NCI-H1417 (cell line): ENCODE results near the gene SNRK.

Source experiments
- DNase-seq, 3 experiments: peaks; one replicate each; lab custom pipeline; 2025; lab: John Stamatoyannopoulos, UW

The SNRK gene, protein sequence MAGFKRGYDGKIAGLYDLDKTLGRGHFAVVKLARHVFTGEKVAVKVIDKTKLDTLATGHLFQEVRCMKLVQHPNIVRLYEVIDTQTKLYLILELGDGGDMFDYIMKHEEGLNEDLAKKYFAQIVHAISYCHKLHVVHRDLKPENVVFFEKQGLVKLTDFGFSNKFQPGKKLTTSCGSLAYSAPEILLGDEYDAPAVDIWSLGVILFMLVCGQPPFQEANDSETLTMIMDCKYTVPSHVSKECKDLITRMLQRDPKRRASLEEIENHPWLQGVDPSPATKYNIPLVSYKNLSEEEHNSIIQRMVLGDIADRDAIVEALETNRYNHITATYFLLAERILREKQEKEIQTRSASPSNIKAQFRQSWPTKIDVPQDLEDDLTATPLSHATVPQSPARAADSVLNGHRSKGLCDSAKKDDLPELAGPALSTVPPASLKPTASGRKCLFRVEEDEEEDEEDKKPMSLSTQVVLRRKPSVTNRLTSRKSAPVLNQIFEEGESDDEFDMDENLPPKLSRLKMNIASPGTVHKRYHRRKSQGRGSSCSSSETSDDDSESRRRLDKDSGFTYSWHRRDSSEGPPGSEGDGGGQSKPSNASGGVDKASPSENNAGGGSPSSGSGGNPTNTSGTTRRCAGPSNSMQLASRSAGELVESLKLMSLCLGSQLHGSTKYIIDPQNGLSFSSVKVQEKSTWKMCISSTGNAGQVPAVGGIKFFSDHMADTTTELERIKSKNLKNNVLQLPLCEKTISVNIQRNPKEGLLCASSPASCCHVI

DNA sequence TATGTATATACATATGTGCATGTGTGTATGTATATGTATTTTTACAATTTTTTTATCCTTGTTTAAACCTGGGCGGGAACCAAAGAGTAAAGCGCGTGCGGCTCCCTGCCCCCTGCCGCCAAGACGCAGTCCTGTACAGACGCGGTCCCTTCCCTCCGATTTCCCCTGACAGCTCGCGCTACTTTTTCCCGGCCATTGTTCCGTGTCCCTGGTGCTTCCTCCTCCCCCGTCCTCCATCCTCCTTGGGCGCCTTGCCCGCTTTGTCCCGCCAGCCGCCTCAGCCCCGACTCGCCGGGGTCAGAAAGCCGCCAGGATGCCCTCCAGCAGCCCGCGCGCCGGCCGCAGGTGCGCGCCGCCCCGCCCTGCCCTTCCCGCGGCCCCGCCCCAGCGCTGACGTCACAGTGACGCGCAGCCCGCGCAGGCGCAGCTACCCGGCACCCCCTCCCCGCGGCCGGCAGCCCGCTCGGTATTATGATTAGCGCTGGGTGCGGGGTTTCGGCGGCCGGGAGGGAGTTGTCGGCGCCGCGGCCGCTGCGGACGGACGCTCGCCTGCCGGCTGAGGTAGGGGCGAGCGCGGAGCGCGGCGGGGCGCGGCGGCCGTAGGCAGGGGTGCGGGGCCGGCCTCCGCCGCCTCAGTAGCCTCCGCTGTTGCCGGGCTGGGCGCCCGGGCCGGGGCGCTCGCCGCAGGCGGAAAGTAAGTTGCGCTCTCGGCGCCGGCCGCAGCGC lies at the start of gene SNRK:
TSS of gene SNRK (plus strand) at position 426 of the 726 bp plus-strand sequence. CDS start 16,664 bp downstream, outside the sequence.
- DNase-seq, result peak; percentile 74 to 82 (median 79)

DNA sequence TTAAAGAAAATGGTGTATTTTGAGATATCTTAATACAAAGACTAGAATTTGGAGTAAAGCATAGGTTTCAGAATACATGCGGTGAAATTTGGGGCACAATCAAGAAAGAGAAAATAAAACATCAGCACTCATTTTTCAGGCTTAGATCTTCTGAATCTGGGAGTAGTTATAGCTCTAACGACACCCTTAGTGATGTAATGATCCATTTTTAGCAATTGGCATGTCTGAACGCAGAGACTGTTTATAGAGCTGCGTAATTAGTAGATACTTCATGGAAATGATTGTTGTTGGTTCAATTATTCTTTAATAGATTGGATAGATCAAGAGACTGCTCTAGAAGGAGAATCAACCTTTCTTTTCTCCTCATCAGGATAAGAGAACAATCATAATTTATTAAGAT lies 47.5 kb upstream of the SNRK start:
- peak in 1 of 3 experiments; percentile 4 for DNase-seq

DNA sequence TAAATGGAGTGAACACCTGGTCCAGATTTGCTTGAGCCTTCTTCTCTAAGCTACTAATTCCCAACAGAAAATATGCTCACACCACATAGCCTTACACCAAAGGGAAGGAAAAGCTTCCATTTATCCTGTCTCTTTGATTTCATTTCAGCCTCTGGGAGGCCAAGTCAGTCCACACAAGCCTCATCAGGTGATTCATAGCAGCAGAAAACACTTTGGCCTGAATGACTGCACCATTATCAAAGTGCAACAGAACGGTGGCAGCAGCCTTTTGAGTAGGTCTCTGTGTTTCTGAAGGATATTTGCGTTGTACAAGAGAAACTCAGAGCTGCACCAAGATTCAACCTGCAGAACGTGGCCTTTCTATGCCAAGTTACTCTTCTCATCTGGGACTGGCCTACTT lies 46.6 kb upstream of the SNRK start:
- DNase-seq, result no peak

DNA sequence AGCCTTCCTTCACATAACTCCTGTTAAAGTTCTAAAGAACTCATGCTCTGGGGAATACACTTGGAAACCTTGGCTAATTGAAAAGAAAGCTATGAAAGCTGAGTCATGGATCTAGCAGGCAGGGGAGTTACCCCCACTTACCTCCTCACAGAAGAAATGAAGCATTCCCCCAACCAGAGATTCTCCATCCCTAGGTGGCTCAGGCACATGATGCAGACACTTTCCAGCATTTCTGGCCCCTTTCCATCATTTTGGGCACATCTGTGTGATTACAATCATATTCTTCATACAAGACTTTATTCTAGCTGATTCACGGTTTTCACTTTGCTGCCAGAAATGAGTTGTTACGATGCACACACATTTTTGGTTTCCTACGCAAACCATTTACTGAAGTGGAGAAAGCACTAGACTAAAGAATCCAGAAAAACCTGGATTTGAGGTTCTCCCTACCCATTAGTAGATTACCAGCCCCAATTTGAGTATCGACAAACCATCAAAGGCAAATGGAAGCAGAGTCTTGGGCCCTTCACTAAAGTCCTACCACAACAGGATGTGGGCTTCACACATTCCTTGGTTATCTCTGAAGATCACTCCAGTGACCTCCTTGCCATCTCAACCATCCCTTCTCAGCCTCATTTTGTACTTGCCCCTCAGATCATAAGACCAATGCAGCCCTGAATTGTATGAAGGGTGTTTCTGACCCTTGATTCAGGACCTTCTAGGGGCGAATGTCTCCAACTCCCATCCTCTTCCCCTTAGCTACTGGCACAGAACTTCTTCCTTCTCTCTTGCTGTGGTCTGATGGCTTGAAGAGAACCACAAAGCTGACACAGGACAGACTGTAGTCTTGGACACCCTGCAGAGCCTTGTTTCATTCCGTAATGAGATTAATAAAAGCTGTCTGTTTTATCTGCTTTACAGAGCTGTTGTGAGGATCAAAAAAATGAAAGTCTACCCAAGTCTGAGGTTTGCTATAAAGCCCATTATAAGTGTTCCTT lies 42.5 kb upstream of the SNRK start:
- no peak for DNase-seq

DNA sequence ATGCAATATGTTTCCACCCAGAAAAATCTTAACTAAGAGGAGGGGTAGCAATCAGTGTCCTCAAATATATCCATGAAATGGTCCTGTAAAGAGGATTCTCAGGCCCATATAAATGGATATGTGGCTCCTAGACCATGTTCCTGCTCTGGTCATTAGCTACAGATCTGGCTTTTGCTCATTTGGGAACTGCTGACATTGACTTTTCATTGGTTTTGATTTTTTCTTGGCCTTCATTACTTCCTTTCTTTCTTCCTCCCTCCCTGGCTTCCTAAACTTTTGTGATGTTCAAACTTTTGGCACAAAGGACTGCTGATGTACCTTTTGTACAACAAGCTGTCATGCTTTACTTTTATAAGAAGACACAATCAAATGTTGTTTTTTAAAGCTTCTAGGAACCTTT lies 41.6 kb upstream of the SNRK start:
- no peak for DNase-seq

DNA sequence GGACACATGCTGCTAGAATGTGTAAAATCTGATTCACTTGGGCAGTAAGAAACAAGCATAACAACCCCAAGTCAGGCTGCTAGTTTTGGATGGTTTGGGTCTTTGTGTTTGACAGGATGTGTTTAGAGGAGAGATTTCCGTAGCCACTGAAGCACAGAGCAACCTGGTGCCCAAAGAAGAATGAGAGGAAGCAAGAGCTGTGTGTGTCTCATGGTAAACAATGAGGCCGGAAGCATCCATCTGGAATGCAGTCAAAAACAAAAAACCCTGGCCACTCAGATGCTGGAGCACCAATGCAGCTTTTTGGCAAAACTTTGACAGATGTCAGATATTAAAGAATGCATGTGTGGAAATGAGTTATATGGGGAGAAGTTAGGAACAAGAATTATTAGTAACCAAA lies 39.4 kb upstream of the SNRK start:
- no peak for DNase-seq

DNA sequence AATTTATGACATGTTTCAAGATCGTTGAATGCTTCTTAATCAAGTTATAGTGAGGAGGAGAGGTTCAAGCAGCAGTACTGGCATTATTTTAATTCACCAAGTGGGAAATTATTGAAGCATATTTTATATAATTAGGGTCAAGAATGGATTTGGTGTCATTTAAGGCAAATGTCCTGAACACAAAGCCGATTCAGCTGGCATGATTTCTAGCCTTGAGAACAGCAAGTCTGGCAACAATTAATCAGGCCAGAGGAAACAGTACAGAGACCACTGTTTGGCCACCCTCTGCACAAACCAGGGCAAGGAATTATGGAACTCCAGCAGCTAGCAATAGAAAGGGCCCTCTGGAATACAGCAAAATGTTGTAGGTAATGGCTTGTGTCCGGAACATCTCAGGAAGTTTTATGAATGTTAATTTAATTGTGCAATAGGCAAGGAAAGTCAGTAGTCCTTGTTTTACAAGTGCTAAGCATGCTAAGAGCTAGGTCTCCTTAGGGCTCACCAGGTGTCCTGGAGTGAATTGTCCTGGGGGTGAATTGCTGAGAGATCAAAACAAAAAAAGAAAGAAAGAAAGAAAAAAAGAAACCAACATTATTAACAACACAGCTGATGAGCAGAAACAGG lies 38.7 kb upstream of the SNRK start:
- no peak for DNase-seq

DNA sequence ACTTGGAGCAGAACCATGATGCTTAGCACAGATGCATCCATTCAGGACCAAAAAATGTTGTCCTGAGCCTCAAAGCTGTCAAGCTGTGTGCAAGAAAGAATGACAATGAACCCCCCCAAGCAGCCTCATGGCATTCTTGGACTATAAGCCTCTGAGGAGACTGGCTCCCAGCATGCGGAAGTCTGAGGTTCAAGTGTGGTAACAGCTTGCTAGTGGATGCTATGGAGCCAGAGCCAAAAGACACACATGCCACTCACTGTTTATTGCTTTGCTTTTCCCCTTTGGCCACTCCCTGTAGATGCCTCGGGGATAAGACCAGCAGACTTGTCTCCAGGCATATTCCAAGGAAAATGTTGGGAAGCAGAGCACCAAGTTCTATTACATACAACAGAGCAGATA lies 38.2 kb upstream of the SNRK start:
- no peak for DNase-seq

DNA sequence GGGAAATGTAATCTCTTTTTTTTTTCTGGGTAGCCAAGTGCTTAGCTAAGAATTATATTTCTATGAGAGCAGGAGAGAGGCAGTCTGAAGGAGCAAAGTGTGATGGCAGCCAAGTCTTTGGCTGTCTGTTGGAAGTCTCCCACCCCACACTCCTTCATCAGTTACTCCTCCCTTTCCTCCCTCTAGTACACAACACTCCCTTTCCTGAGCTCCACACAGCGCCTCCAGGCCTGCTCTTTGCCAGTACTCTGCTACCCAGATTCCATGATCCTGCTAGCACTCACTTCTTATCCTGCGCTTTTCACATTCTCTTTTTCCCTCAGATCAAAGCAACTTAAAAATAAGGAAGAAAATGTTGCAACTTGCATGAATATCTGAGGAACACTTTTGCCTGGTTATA lies 37.4 kb upstream of the SNRK start:
- DNase-seq, result no peak

DNA sequence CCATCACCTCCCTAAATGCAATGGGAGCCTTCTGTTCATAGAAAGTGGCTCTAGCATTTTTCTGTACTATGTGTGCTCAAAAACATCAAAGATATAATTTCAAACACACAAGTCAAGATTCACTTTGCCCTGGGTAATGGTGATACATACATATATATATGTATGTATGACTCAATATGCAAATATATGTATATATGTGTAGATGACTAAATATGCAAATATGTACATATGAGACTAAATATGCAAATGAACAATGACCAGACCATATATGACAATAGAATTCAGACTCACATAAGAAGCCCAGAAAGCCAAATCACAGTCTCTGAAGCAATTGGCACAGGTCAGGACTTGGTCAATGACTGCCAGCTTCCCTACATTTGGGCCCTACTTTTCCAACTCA lies 36.9 kb upstream of the SNRK start:
- DNase-seq, result no peak

DNA sequence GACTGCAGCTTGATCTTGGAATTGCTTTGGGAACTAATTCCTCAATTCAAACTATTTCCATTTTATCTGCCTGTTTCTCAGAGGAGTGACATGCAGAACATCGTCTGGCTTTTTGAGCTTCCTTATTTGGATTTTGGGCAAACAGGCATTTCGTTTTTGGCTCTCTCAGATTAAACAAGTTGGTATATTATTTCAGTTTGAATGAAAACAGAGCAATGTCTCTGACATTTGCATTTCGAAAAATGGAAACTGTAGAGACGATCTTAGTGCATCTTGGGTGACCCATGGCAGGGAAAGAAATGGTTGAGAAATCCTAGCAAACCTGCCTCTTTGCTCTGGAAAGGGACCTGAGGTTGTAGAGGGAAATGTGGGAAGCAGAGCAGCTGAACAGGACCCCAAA lies 33.0 kb upstream of the SNRK start:
- DNase-seq, result no peak

DNA sequence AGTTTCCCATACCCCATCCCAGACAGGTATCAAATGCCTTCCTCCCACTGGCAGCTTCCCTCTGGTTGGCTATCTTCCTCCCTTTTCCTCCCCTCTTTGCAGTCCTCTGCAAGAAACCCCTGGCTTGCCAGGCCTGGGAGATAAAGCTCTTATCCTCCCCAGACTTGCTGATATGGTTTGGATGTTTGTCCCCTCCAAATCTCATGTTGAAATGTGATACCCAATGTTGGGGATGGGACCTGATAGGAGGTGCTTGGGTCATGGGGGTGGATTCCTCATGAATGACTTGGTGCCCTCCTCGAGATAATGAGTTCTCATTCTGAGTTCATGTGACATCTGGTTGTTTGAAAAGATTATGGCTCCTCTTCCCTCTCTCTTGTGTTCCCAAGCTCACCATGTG lies 32.2 kb upstream of the SNRK start:
- no peak for DNase-seq

DNA sequence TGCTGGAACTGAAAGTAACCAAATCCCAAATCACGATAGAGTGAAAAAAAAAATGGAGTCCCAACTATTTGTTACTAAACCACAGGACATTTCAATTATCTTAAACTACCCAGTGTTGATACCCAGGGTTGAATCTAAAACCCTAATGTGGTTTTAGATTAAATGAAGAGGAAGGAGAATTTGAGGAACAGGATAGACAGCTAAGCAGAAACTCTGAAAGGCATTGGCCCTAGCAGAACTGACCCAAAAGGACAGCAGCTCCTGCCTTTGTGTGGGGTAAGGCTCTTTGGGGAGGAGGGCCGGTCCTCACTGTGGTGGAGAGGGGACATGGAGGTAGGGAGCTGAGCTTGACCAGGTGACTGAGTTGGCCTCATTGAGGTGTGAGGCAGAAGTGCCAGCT lies 30.7 kb upstream of the SNRK start:
- no peak for DNase-seq

DNA sequence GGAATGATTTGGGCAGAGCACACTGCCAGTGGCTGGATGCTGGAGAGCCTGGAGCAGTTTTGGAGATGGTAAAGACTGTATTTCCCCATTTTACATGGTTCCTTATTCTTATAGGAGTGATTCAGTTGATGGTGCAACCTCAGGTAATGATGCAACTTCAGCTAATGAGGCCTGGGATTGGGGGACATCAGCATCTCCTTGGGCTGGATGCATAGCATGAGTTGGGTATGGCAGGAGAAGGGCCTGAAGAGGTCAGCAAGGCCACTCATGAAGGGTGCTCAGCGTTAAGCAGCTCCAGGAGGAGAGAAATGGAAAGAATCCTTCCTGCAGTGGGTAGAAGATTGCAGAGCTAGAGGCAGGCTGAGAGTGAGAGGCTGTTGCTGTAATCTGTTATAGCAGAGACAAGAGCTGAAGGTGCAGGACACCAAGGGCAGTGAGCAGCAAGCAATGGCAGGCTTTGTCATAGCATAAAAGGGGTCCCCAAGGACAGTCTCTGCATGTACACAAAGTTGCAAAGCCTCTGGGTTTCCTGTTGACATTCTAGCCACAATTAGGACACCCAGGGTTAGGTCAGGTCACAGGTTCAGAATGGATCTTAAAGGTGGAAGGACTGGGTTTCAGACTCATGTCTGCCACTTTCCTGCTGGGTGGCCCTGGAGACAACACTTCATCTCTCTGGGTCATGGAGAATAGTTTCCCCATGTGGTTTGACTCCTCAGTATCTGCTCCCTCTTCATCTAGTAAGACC lies 29.5 kb upstream of the SNRK start:
- DNase-seq, result no peak

DNA sequence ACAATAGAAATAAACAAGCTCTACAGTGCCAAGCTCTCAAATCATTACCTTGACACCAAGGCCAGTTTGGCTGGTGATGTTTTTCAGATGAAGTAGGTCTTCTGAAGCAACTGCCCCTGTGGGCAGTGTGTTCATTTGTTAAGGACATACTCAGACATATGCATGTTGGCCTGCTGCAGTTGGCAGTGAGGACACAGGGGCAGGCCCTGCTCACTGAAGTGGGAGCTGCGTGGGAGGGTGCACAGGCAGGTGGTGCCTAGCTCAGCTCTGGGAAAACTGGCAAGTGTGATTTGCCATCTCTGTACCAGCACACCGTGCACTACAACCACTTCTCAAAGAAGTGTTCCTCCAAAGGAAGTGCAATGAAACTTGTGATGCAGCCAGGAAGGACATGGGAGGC lies 28.5 kb upstream of the SNRK start:
- DNase-seq, result no peak

DNA sequence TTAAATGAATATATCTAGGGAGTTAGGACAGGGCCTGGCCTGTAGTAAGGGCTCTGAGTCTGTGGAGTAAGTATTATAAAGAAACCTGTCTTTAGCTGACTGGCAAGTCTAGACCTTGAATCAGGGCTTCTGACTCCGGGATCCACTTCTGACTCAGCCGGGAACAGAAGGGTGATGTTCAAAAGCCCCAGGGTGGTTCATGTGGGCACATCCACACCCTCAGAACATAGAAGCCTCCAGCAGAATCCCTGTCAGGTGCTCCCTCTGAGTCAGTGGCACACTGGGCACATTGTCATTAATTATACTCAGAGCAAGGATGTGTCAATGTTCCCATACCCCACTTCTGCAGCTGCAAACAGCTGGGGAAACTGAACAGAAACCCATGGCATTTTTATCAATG lies 26.7 kb upstream of the SNRK start:
- DNase-seq, result no peak

DNA sequence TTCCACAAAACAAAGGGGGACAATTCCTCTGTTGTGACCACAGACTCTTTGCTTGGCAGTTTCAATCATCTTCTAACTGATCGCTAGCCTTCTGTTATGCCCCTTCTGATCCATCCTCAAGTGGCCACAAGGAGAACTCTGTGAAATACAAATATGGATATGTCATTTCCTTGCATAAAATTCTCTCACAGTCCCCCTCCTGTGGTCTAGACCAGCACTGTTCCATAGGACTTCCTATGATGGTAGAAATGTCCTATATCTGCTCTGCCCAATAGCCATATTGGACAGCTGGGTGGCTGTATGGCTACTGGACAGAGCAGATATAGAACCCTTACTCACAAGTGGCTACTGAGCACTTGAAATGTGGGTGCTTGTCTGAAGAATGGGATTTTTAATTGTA lies 25.9 kb upstream of the SNRK start:
- no peak for DNase-seq

DNA sequence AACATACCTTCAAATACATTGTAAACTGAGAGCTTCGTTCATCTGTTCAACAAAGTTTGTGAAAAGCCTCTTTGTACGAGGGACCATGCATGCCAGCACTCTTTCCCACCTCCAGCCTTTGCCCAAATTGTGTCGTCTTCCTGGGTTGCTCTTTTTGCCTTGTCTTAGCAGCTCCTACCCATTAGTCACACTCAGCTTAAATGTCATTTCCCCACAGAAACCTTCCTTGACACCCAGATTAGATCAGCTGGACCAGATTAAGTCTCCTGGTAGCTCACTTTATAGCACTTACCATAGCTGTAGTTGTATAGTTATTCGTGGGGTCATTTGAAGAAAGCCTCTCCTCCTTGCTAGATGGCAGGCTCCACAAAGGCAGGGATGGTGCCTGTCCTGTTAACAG lies 24.1 kb upstream of the SNRK start:
- DNase-seq, result no peak

DNA sequence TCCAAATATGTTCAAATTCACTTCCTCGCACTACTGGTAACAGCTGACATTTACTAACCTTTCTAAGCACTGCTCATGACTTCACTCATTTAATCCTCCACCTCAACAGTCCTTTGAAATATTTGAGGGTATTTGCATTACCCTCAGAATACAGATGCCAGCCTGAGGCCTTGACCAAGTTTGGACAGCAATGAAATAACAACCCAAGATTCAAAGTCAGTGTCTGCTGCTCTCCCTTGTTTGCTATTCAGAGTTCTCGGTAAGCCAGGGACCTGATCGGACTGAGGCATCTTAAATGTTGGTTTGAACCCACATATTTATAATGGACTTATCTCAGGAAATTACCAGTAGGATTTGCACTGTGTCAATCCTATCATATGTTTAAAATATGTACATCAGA lies 19.9 kb upstream of the SNRK start:
- DNase-seq, result no peak

DNA sequence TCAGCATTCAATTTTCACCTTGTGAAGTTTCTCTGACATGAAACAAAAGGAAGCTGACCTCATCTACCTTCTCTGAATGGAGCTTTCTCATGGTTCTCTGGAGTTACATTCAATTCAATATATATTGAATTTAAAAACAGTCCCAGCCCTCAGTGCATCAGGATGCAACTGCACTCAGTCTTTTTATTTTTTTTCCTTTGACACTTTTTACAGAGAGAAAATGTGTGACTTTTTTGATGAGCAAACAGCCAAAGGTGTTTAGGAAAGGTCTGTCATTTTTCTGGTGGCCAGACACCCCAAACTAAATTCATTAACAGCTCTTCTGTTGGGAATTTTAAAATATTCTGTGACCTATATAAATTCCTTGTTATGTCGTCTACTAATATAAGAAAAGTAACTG lies 19.3 kb upstream of the SNRK start:
- no peak for DNase-seq
